ENCODE measurements around the gene IL6ST.

IL6ST gene

GRCh38 chr5:55919625-55920024 is 75.1 kb downstream of the IL6ST start:
- no peak for DNase-seq (ENCODE audit: low read depth)

- DNase-seq (ENCODE audit: low read depth), result no peak
Observed at GRCh38 chr5:55918087-55919035, 76.4 kb downstream of the IL6ST start.

- no peak for DNase-seq (ENCODE audit: low read depth)
Observed at GRCh38 chr5:55917402-55918086, 77.2 kb downstream of the IL6ST start.

GRCh38 chr5:55916986-55917385 is 77.8 kb downstream of the IL6ST start:
- DNase-seq (ENCODE audit: low read depth), result no peak

GRCh38 chr5:55915783-55916182 is 79.0 kb downstream of the IL6ST start:
- no peak for DNase-seq (ENCODE audit: low read depth)

- no peak for DNase-seq (ENCODE audit: low read depth)
Observed at GRCh38 chr5:55914971-55915370, 79.8 kb downstream of the IL6ST start.

- no peak for DNase-seq (ENCODE audit: low read depth)
Observed at GRCh38 chr5:55913466-55914413, 81.0 kb downstream of the IL6ST start.

GRCh38 chr5:55911784-55912653 is 82.7 kb downstream of the IL6ST start:
- no peak for DNase-seq (ENCODE audit: low read depth)

GRCh38 chr5:55908804-55909203 is 86.0 kb downstream of the IL6ST start:
- no peak for DNase-seq (ENCODE audit: low read depth)

- DNase-seq (ENCODE audit: low read depth), result no peak
Observed at GRCh38 chr5:55907927-55908326, 86.8 kb downstream of the IL6ST start.

- DNase-seq (ENCODE audit: low read depth), result no peak
Observed at GRCh38 chr5:55905251-55905650, 89.5 kb downstream of the IL6ST start.

GRCh38 chr5:55904152-55904551 is 90.6 kb downstream of the IL6ST start:
- no peak for DNase-seq (ENCODE audit: low read depth)

GRCh38 chr5:55903121-55903701 is 91.6 kb downstream of the IL6ST start:
- no peak for DNase-seq (ENCODE audit: low read depth)

GRCh38 chr5:55902696-55903095 is 92.1 kb downstream of the IL6ST start:
- no peak for DNase-seq (ENCODE audit: low read depth)

GRCh38 chr5:55900776-55901175 is 94.0 kb downstream of the IL6ST start:
- no peak for DNase-seq (ENCODE audit: low read depth)

- no peak for DNase-seq (ENCODE audit: low read depth)
Observed at GRCh38 chr5:55900068-55900467, 94.7 kb downstream of the IL6ST start.

GRCh38 chr5:55899344-55899743 is 95.4 kb downstream of the IL6ST start:
- no peak for DNase-seq (ENCODE audit: low read depth)

- peak; percentile 97 for DNase-seq (ENCODE audit: low read depth)
Observed at GRCh38 chr5:55897905-55898304, 96.9 kb downstream of the IL6ST start.

GRCh38 chr5:55897206-55897894 is 97.4 kb downstream of the IL6ST start:
- no peak for DNase-seq (ENCODE audit: low read depth)

- no peak for DNase-seq (ENCODE audit: low read depth)
Observed at GRCh38 chr5:55896663-55897062, 98.1 kb downstream of the IL6ST start.
